GM18519 (cell line): ENCODE measurements around the gene VPS51.
A peak's percentile ranks its signal among the peaks of the same experiment; 100 is the strongest.

Source experiments
- ATAC-seq: cut with Tn5 transposase; IDR thresholded peaks from one replicate; pipeline ENCODE4 v1.9.1; 2021; ENCODE audit warnings: mild to moderate bottlenecking, moderate library complexity; ENCODE audit not compliant: unreplicated experiment, low FRiP score

Gene VPS51

GRCh38 chr11:65095974-65096806, at the start of gene VPS51:
VPS51 (plus strand) TSS chr11:65096214; CDS start chr11:65096251, 37 bp downstream.
- peak; percentile 62 for ATAC-seq

- no peak for ATAC-seq
Measured at GRCh38 chr11:65047581-65048422, 48.2 kb upstream of the VPS51 start.

GRCh38 chr11:65051398-65051858, 44.6 kb upstream of the VPS51 start:
- ATAC-seq = no peak

DNA sequence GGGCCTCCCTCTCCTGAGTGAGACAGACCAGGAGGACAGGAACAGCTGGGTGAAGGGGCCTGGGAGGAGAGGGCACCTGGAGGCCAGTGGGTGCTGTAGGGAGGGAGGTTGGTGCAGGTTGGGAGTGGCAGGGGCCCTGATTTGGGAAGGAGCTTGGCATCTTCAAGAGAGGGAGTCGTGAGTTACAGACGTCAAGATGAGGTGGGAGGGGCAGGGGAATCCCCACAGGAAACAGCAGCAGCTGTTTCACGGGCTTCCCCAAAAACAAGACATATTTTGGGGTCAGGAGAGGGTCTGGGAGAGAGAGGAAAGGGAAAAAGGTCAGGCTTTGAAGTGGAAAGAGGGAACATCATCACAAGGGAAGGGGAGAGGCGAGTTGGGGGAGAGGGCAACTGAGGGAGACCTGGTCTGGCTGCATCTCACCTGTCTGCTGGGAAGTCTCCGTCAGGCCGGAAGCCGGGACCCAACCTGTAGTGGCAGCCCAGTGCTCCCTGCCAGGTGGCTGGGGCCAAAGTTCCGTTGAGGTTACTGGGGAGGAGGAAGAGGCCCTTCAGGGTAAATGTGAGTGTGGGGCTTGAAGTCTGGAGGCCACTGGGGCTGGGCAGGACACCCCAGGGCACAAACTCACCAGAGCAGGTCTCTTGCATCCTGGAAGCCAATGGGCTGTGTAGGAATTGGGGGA, 42.0 kb upstream of the VPS51 start:
- ATAC-seq = no peak

DNA sequence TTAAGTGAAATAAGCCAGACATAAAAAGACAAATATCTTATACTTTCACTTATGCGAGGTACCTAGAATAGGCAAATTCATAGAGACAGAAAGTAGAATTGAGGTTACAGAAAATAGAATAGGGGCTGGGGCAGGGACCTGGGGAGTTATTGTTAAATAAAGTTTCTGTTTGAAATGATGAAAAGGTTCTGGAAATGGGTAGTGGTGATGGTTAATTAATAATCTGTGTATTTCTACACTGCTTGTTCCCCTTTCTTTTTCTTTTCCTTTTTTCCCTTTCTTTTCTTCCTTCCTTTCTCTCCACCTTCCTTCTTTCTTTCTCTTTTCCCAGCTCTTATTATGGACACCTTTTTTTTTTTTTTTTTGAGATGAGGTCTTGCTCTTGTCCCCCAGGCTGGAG, 40.5 kb upstream of the VPS51 start:
- no peak for ATAC-seq

DNA sequence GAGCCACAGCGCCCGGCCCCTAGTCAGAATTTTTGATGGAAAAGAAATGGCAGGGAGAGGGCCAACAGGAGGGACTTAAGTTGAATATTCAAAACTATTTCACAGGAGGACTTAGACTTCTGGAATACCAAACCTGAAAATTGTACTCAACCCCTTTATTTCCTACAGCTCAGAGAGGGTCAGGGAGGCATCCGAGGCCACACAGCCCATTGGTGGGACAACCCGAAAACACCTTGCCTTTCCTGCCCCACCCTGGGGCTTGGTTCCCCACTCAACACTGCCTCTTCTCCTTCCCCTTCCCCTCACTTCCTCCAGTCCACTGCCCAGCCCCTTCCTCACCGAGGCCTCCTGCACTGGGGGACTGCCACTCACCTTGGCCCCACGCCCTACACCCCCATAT, 39.0 kb upstream of the VPS51 start:
- ATAC-seq = no peak

- no peak for ATAC-seq
Measured at GRCh38 chr11:65057526-65057925, 38.5 kb upstream of the VPS51 start.

DNA sequence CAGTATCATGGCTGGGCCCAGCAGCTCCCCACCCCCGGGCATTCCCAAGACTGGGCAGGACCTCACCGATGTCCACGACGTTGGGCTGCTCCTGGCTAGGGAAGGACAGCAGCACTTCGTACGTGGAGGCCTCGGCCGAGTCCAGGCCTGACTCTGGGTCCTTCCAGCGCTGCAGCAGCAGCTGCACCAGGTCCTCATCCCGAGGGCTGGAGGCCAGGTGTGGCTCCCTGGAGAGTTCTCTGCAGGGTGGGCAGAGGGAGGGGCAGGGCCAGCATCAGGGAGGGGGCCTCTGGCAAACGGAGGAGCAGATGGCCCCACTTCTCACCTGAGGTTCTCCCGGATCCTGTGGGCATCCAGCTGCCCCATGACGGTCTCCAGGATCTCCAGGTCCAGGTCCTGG, 38.0 kb upstream of the VPS51 start:
- no peak for ATAC-seq

- ATAC-seq = no peak
Measured at GRCh38 chr11:65058419-65059054, 37.5 kb upstream of the VPS51 start, which contains the start of gene NAALADL1. NAALADL1 (minus strand) TSS chr11:65058553; CDS start chr11:65058521, 32 bp downstream.

DNA sequence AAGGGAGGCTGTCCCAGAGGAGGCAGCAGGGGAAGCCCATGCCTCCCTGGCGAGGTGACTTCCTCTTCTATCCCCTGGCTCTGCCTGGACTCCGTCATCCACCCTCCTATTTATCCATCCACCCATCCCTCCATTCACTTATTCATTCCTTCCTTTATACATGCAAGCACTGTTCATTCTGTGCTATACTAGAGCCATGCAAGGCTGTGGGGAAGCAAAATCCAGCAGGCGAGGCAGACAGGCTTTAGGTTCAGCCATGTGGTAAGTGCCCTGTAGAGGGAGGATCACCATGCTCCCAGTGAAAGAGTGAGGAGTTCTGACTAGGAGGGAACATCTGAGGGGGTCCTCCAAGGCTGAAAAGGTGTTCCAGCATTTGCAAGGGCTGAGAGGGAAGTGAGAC, 36.5 kb upstream of the VPS51 start:
- ATAC-seq = no peak

GRCh38 chr11:65059959-65060824, 35.8 kb upstream of the VPS51 start:
- no peak for ATAC-seq

- no peak for ATAC-seq
Measured at GRCh38 chr11:65060913-65061408, 35.1 kb upstream of the VPS51 start.

DNA sequence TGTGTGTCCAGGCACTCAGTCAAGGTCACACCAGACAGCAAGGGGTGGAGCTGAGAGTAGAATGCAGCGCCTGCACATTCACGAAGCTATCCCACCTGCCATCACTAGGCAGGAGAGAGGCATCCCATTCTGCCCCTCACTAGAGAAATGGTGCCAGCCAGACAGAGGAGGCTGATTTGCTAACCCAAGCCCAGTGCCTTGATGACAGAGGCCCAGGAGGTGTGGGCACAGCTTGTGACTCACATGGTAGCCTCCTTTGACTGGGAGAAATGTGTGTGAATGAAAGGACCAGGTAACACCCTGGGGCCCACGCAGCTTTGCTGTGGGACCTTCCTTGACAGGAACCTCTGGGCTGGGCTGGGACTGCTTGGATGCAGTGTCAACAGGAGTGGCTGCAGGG, 32.5 kb upstream of the VPS51 start:
- no peak for ATAC-seq

DNA sequence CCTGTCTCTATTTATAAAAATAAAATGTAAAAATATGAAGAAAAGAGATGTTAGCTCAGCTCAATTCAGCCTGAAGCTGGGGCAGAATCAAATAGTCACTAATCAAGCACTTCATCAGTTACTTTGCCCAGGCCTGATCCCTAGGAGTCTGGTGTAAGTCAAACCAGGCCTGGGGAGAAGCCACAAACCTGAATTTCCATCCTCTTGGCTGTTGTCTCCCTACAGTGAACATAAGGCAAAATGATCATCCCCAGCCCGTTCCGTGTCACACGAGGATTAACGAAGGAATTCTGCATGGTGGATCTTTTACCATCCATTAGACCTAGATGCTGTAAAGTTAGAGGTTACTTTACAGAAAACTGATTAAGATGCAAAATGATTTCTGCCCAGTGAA, 31.2 kb upstream of the VPS51 start:
- no peak for ATAC-seq

DNA sequence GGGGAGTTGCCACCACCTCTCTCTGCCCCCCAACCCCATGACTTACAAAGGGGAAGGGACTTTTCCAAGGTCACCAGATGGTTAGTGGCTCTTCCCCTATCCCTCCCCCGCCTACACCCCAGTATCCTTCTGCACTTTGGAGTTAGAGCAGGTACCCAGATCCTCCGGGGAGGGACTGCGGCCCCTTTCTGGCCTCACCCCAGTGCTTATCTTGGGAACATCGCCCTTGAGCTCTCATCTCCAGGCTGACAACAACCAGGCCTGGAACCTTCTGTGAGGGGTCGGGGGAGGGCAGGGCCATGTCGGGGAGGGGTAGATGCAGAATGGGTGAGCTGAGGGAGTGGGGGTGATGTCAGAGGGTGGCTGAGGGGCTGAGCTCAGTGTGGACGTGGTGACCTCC, 30.2 kb upstream of the VPS51 start:
- ATAC-seq = no peak

DNA sequence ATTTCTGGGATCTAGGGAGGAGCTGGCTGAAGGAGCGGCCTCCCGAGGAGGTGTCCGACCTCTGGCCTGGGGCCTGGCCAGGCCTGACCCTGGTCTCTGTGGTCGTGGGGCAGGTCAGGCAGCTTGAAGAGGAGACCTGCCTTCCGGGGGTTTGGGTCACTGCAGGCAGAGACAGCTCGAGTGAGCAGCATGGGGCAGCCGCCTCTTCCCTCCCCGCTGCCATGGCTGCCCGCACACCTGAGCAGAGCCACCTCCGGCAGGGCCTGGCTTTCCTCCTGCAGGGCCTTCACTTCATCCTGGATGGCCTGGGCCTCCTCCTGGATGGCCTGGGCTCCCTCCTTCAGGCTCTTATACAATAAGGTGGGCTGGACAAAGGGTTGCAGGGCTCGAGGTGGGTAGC, 29.7 kb upstream of the VPS51 start:
- ATAC-seq = no peak

DNA sequence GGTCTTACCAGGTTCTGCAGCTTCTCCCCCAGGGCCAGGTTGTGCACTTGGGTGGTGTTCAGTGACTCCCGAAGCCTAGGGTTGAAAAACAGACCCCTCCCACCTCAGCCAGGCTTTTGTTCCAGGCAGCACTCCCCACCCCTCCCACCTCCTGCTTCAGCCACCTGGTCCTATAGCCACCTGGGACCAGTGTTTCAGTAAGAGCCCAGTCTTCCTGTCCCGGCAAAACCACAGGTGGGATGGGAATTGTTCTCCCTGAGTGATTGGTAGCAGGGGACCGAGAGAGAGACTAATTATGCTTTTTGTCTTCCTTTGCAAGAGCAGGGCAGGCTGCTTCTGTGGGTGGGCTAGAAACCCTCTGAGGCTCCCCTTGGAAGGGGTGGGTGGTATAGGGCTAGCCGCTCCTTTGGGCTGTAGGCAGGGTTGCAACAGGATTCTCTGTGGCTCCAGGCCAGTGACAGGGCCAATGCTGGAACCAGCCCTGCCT, 29.2 kb upstream of the VPS51 start:
- no peak for ATAC-seq

DNA sequence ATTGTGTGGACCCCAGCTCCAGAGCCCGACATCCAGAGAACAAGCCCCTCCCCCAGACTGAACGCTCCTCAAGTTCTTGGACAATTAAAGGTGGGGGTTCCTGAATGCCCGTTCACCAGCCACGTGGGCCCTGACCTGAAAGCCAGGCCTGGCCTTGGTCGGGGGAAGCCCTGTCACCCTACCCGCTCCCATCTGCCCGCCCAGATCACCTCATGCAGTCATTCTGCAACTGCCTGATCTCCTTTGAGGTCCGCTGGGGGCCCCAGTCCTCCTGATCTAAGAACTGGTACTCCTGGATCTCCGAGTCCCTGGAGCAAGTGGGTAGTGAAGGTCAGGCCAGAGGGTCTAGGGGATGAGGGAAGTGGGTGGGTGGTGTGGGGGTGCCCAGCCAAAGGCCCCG, 28.6 kb upstream of the VPS51 start:
- ATAC-seq = no peak

DNA sequence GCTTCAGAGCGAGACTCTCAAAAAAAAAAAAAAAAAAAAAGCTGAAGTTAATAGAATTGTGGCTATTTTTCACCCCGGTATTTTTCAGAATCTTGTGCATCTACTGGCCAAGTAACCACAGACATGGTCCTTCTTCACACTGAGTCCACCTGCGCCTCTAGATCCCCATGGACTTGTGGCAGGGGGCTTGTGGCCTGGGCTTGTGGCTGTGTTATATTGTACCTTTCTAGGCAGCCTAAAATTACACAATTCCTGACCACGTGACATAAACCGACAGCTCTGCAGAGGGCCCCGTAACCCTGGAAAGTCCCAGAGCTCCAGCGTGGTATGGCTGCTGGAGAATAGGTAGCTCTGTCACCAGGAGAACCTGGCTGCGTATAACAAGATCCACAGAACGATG, 26.8 kb upstream of the VPS51 start:
- ATAC-seq = no peak
